NCI-H69 (cell line): ENCODE measurements around the gene PDE6A.

ENCODE experiments used
- DNase-seq: peaks from one replicate; lab custom pipeline; 2025; lab: John Stamatoyannopoulos, UW

Gene PDE6A

GRCh38 chr5:149836451-149837139, 108.0 kb downstream of the PDE6A start:
- DNase-seq: no peak

- peak; percentile 80 for DNase-seq
Observed at GRCh38 chr5:149834246-149834855, 110.2 kb downstream of the PDE6A start.

GRCh38 chr5:149833116-149833827, 111.3 kb downstream of the PDE6A start:
- no peak for DNase-seq

- no peak for DNase-seq
Observed at GRCh38 chr5:149832636-149833035, 112.0 kb downstream of the PDE6A start.

GRCh38 chr5:149831492-149831891, 113.1 kb downstream of the PDE6A start:
- DNase-seq: no peak

- no peak for DNase-seq
Observed at GRCh38 chr5:149830579-149830978, 114.0 kb downstream of the PDE6A start.

- DNase-seq: peak; percentile 58
Observed at GRCh38 chr5:149829954-149830353, 114.6 kb downstream of the PDE6A start.

GRCh38 chr5:149828161-149829011, 116.2 kb downstream of the PDE6A start:
- DNase-seq: peak; percentile 89

- no peak for DNase-seq
Observed at GRCh38 chr5:149827546-149827945, 117.0 kb downstream of the PDE6A start.

GRCh38 chr5:149827086-149827485, 117.5 kb downstream of the PDE6A start:
- no peak for DNase-seq

- DNase-seq: no peak
Observed at GRCh38 chr5:149826574-149826973, 118.0 kb downstream of the PDE6A start.

GRCh38 chr5:149824846-149825245, 119.7 kb downstream of the PDE6A start:
- DNase-seq: no peak

- no peak for DNase-seq
Observed at GRCh38 chr5:149824120-149824519, 120.5 kb downstream of the PDE6A start.

GRCh38 chr5:149823375-149823774, 121.2 kb downstream of the PDE6A start:
- DNase-seq: no peak

GRCh38 chr5:149822301-149822700, 122.3 kb downstream of the PDE6A start:
- no peak for DNase-seq

- peak; percentile 27 for DNase-seq
Observed at GRCh38 chr5:149820536-149821510, 123.8 kb downstream of the PDE6A start.

- DNase-seq: no peak
Observed at GRCh38 chr5:149820012-149820411, 124.6 kb downstream of the PDE6A start.

- DNase-seq: no peak
Observed at GRCh38 chr5:149818116-149818515, 126.5 kb downstream of the PDE6A start.

GRCh38 chr5:149817539-149818060, 127.0 kb downstream of the PDE6A start:
- DNase-seq: peak; percentile 32

- no peak for DNase-seq
Observed at GRCh38 chr5:149816661-149817060, 127.9 kb downstream of the PDE6A start.

- DNase-seq: no peak
Observed at GRCh38 chr5:149811453-149811852, 133.1 kb downstream of the PDE6A start.
